ENCODE results near the gene VSIG10L2.

Gene VSIG10L2

DNA sequence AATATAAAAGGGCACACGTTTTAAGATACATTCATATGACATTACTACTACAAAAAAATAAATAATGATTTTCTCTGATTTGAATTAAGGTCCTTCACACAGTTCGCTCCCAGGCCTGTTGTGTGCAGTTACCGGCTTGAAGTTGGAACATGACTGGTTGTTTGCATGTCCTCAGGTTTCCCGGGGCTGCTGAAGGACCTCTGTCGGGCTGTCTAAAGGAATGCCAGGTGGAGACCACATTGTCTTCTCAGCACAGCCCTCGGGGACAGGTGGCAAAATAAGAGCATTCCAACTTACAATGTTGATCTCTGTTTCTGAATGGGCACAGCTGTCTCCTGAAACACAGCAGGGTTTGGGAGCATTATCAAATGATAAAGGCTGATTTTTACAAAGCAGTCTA is 14.9 kb downstream of the VSIG10L2 start:
- H4K20me1 ChIP-seq (ENCODE audit: low read depth, low read length), result no peaks in the 10 kb centered on the region

DNA sequence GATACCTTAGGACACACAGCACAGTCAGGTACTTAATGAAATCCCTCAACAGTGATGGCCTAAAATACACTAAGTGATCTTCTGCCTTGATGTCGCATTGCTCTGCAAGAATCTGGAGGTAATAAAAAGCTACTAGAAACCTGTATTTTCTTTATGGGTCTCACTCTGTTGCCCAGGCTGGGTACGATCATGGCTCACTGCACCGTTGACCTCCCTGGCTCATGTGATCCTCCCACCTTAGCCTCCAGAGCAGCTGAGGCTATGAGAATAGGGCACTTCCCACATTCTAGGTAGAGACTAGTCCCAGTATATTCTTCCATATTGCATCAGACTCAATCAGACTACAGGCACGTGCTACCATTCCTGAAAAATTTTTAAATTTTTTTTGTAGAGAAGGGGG is 21.7 kb downstream of the VSIG10L2 start:
- no peaks in the 10 kb centered on the region for H3K36me3 ChIP-seq (ENCODE audit: low read length)
- H3K9me2 ChIP-seq (replicated peaks; ENCODE audit: insufficient read depth, low read length), result no peaks in the 10 kb centered on the region
- no peak overlapping the region for H3K27ac ChIP-seq (ENCODE audit: low read depth, low read length)
- no peak overlapping the region for H2AFZ ChIP-seq (ENCODE audit: low read depth, low read length, severe bottlenecking)
- no peaks in the 10 kb centered on the region for H3K9me3 ChIP-seq (ENCODE audit: insufficient read depth, low read length)
- no peak overlapping the region for H3K9ac ChIP-seq (ENCODE audit: low read length)
- H3K79me2 ChIP-seq (ENCODE audit: insufficient read depth, low read length), result no peaks in the 10 kb centered on the region
- no peaks in the 10 kb centered on the region for H3K27me3 ChIP-seq (ENCODE audit: low read length)
- no peaks in the 10 kb centered on the region for H3F3A ChIP-seq (ENCODE audit: insufficient read depth)
- no peak for TF ChIP-seq EZH2phosphoT487 (conservative IDR thresholded peaks at IDR 0.05; ENCODE audit: low read length)
- TF ChIP-seq, protein P1, sequence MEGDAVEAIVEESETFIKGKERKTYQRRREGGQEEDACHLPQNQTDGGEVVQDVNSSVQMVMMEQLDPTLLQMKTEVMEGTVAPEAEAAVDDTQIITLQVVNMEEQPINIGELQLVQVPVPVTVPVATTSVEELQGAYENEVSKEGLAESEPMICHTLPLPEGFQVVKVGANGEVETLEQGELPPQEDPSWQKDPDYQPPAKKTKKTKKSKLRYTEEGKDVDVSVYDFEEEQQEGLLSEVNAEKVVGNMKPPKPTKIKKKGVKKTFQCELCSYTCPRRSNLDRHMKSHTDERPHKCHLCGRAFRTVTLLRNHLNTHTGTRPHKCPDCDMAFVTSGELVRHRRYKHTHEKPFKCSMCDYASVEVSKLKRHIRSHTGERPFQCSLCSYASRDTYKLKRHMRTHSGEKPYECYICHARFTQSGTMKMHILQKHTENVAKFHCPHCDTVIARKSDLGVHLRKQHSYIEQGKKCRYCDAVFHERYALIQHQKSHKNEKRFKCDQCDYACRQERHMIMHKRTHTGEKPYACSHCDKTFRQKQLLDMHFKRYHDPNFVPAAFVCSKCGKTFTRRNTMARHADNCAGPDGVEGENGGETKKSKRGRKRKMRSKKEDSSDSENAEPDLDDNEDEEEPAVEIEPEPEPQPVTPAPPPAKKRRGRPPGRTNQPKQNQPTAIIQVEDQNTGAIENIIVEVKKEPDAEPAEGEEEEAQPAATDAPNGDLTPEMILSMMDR (IDR thresholded peaks at IDR 0.05; ENCODE audit: insufficient read depth, low read length, poor library complexity, severe bottlenecking), result no peak
- H3K4me3 ChIP-seq (ENCODE audit: insufficient read depth, low read length, poor library complexity, severe bottlenecking), result no peak overlapping the region
- H4K20me1 ChIP-seq (ENCODE audit: low read depth, low read length), result no peaks in the 10 kb centered on the region
- no peak overlapping the region for H3K4me2 ChIP-seq (ENCODE audit: low read depth, low read length, poor library complexity, severe bottlenecking)

More for the DNA sequence above, 14.9 kb downstream of the VSIG10L2 start:
- Histone ChIP-seq H3K79me2 (ENCODE audit: insufficient read depth, low read length) (no peaks in the 10 kb centered on the region), H3F3A (ENCODE audit: insufficient read depth) (no peaks in the 10 kb centered on the region), H3K27ac (ENCODE audit: low read depth, low read length) (no peak overlapping the region), H3K9me3 (ENCODE audit: insufficient read depth, low read length) (no peaks in the 10 kb centered on the region), H3K9me2 (replicated peaks; ENCODE audit: insufficient read depth, low read length) (no peaks in the 10 kb centered on the region), H3K27me3 (ENCODE audit: low read length) (no peaks in the 10 kb centered on the region), H3K4me3 (ENCODE audit: insufficient read depth, low read length, poor library complexity, severe bottlenecking) (no peak overlapping the region), H2AFZ (ENCODE audit: low read depth, low read length, severe bottlenecking) (no peak overlapping the region), H3K4me2 (ENCODE audit: low read depth, low read length, poor library complexity, severe bottlenecking) (no peak overlapping the region), H3K36me3 (ENCODE audit: low read length) (no peaks in the 10 kb centered on the region), H3K9ac (ENCODE audit: low read length) (no peak overlapping the region)
- TF ChIP-seq, protein P1 (IDR thresholded peaks at IDR 0.05; ENCODE audit: insufficient read depth, low read length, poor library complexity, severe bottlenecking), result no peak
- TF ChIP-seq EZH2phosphoT487 (conservative IDR thresholded peaks at IDR 0.05; ENCODE audit: low read length), result no peak

DNA sequence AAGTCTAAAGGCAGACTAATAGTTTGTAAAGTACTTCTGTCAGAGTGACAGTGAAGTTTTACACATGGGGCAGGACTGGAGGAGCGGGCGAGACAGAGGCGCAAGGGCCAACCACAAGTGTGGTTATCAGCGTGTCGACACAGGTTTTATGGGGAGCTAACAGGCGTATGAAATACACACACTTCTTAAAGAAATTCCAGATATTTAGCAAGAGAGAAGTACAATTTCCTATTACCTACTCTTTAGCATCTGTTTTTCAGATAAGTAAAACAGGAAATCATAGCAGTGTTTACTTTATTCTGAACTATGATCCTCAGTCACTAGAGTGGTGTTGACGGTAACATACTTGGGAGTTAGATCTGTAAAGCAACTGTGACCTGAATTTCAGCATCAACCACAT is 22.5 kb downstream of the VSIG10L2 start:
- Histone ChIP-seq H3K9me3 (ENCODE audit: insufficient read depth, low read length) (no peaks in the 10 kb centered on the region), H3K9me2 (replicated peaks; ENCODE audit: insufficient read depth, low read length) (no peaks in the 10 kb centered on the region), H4K20me1 (ENCODE audit: low read depth, low read length) (no peaks in the 10 kb centered on the region), H2AFZ (ENCODE audit: low read depth, low read length, severe bottlenecking) (no peak overlapping the region), H3K79me2 (ENCODE audit: insufficient read depth, low read length) (no peaks in the 10 kb centered on the region), H3K4me3 (ENCODE audit: insufficient read depth, low read length, poor library complexity, severe bottlenecking) (no peak overlapping the region), H3K27ac (ENCODE audit: low read depth, low read length) (no peak overlapping the region), H3F3A (ENCODE audit: insufficient read depth) (no peaks in the 10 kb centered on the region), H3K4me2 (ENCODE audit: low read depth, low read length, poor library complexity, severe bottlenecking) (no peak overlapping the region), H3K27me3 (ENCODE audit: low read length) (no peaks in the 10 kb centered on the region), H3K9ac (ENCODE audit: low read length) (no peak overlapping the region), H3K36me3 (ENCODE audit: low read length) (no peaks in the 10 kb centered on the region)
- TF ChIP-seq, protein P1 (IDR thresholded peaks at IDR 0.05; ENCODE audit: insufficient read depth, low read length, poor library complexity, severe bottlenecking), result no peak
- TF ChIP-seq EZH2phosphoT487 (conservative IDR thresholded peaks at IDR 0.05; ENCODE audit: low read length), result no peak
